HuH-7.5 (cell line): ENCODE results near the gene STAMBP.
"Not testable (repeated sequence)": the region's sequence is repeated elsewhere in the genome, so short reads cannot be mapped to it uniquely, and the experiment has no call there.

Experiments used
- DNase-seq: peaks from one replicate; pipeline ENCODE4 v3.0.0; 2011; ENCODE audit warnings: low spot score

The STAMBP gene

GRCh38 chr2:73828818-73829570 lies at the start of gene STAMBP:
Gene STAMBP (plus strand): TSS chr2:73828961. CDS start chr2:73830857, 1,896 bp downstream.
- DNase-seq: peak; percentile 91

- peak; percentile 83 for DNase-seq
These were observed 49.1 kb upstream of the STAMBP start, which contains the start of gene DUSP11 for GRCh38 chr2:73779467-73780236. Gene DUSP11 (minus strand): TSS chr2:73780103. CDS start chr2:73779974, 129 bp downstream.

GRCh38 chr2:73780237-73780582 lies 48.6 kb upstream of the STAMBP start:
- DNase-seq: no peak

GRCh38 chr2:73783402-73783801 lies 45.4 kb upstream of the STAMBP start:
- not testable (repeated sequence) for DNase-seq

GRCh38 chr2:73783883-73784282 lies 44.9 kb upstream of the STAMBP start, which contains the start of gene C2orf78:
Gene C2orf78 (plus strand): TSS chr2:73784183. CDS start chr2:73784310, 127 bp downstream.
- not testable (repeated sequence) for DNase-seq

- DNase-seq: no peak
These were observed 16.9 kb upstream of the STAMBP start for GRCh38 chr2:73811878-73812277.

GRCh38 chr2:73812635-73813034 lies 16.1 kb upstream of the STAMBP start:
- DNase-seq: no peak

- no peak for DNase-seq
These were observed 10.5 kb upstream of the STAMBP start for GRCh38 chr2:73818296-73818695.

- no peak for DNase-seq
These were observed 7.5 kb upstream of the STAMBP start for GRCh38 chr2:73821227-73821626.

GRCh38 chr2:73821669-73822068 lies 7.1 kb upstream of the STAMBP start:
- no peak for DNase-seq

GRCh38 chr2:73822276-73822675 lies 6.5 kb upstream of the STAMBP start:
- no peak for DNase-seq

GRCh38 chr2:73822991-73823390 lies 5.8 kb upstream of the STAMBP start:
- no peak for DNase-seq

GRCh38 chr2:73823416-73823815 lies 5.3 kb upstream of the STAMBP start:
- DNase-seq: no peak

- DNase-seq: peak; percentile 43
These were observed 4.7 kb upstream of the STAMBP start for GRCh38 chr2:73823916-73824523.

GRCh38 chr2:73825408-73825807 lies 3.4 kb upstream of the STAMBP start:
- DNase-seq: no peak

GRCh38 chr2:73827018-73827417 lies 1.7 kb upstream of the STAMBP start:
- DNase-seq: no peak

GRCh38 chr2:73827660-73828388 lies 937 bp upstream of the STAMBP start:
- DNase-seq: no peak

GRCh38 chr2:73828389-73828817 lies 358 bp upstream of the STAMBP start:
- no peak for DNase-seq

- no peak for DNase-seq
These were observed 2.2 kb downstream of the STAMBP start for GRCh38 chr2:73830871-73831401.

- DNase-seq: no peak
These were observed 4.2 kb downstream of the STAMBP start for GRCh38 chr2:73832930-73833329.

- no peak for DNase-seq
These were observed 7.6 kb downstream of the STAMBP start for GRCh38 chr2:73836141-73836943.
